Germinal center (tissue), 1 donor: ENCODE results near the gene CHD6.

Source experiments
- DNase-seq: peaks from one replicate; pipeline ENCODE4 v3.0.0; 2012; ENCODE audit warnings: mixed read lengths, low spot score

The CHD6 gene

GRCh38 chr20:41432746-41433145 is 185.4 kb downstream of the CHD6 start:
- no peak for DNase-seq

- no peak for DNase-seq
Observed at GRCh38 chr20:41428285-41428684, 189.9 kb downstream of the CHD6 start.

DNA sequence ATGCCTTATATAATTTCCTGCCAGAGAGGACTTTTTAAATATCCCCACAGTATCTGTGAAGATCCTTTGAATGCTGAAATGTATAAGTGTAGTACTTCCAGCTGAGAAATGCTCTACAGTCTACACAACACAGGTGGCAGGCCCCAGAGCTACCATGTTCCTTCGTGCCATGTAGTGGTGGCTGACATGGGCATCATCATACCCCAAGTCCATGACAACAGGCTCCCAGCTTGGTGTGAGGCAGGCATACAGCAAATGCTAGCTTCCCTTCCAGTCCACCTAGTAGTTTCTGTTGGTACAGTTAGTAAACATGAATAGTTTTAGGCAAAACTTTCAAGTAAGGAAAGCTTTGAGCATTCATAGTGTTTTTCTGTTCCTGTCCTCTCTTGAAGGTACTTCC is 190.3 kb downstream of the CHD6 start:
- no peak for DNase-seq

GRCh38 chr20:41426976-41427375 is 191.2 kb downstream of the CHD6 start:
- DNase-seq = no peak

DNA sequence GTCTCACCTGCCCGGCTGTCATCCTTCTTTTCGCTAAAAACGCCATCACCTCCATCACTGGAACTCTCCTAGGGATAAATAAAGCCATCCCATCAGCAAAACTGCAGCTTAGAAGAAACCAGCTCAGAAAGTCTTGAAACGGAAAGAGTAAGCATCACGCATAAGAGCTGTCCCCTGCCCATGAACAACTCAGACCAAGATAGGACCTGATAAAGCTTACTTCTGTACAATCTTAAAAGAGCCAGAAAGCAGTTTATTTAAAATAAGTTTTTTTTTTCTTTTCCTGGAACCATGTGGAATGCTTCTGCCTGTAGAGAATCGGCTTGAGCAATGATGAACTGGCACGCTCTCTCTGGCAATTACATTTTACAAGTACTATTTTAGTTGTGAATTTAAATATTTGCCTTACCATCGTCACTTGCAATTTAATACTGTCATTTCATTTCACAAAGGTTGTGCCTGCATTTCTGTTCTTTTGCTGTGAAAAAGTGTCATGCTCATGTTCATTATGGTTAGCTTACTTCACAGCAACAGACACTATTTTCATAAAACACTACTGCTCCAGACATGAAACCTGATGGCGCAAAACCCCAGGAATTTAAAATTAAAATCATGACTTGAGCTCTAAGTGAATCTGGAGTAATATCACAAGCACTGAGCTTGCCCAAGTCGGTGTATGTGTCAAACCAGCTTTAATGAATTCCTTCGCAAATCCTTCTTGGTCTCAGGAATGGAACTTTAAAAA is 191.9 kb downstream of the CHD6 start:
- DNase-seq = no peak

DNA sequence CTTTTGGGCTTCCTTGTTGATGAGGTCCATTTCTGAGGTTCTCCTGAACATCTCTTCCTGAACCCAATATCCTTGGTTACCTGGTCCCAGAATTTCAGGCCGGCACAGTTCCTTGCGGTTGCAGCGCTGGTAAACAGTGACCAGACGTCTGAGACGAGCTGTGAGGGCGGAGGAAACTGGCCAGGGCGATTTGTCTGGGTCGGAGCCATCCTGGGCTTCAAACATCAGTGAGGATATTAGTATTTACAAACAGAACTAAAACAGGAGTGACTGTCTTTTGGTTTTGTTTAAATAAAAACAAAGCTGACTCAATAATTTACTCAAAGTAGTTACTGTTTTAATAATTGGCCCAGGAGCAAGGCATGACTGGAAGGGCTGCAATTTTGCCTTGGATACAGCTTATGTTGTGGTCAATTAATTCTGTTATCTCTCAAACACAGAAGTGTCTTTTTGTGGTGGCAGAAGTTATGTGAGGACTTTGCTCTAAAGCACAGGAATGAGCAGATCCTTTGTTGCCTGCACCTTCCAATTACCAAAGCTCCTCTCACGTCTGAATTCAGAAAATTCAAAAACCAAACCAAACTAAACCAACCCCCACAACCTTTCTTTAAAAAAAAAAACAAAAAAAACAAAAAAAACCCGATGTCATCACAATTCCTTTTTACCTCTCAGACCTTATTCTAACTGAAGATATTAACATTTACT is 192.8 kb downstream of the CHD6 start:
- no peak for DNase-seq

DNA sequence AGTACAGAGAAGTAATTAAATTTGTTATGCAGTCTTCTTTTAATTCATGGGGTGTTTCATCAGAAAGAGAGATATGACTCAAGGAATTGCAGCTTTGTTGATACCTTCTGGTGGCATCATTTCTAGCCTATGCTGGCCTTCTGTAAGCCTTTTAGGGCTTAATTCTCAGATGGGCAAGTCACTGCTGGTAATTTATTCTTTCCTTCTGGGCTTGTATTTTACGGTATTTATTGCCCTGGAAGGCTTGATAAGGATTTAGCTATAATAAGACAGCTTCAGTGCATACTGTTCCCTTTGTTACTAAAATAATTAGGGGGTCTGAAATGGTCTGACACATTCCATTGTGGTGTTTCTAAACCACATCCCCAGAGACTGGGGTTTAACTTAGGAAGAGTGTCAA is 193.6 kb downstream of the CHD6 start:
- DNase-seq = no peak

DNA sequence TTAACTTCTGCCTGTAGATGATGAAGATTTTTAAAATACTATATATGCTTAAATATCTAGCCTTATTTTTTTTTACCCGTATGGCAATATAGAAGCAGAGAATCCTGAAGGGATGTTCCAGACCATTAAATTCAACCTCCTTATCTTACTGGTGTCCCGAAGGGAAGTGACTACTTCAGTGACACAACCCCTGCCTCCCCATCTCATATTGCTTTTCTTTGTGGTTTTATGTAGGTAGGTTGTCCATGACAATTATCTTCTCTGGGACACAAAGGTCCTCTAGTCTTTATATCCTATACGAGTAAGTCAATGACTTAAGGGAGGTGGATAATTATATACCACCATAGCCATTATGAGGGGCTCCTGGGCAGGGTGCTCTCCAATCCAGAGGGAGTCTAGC is 194.2 kb downstream of the CHD6 start:
- DNase-seq = no peak

DNA sequence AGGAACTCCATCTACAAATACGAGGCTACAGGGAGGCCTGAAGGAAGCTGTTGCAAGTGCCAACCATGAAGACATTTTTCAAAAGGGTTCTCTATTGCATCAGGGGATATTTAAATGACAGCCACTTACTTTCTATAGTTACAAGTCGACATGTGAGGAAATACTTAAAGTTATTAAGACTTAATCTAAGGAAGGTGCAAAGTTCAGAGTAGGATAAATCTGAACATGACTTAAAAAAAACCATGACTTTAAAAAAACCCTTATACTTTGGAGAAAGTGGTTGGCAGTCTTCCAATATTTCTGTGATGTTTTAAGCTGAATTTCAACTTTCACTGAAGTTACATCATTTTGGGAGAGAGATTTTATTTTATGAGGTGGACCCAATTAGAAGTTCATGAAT is 195.2 kb downstream of the CHD6 start:
- no peak for DNase-seq

DNA sequence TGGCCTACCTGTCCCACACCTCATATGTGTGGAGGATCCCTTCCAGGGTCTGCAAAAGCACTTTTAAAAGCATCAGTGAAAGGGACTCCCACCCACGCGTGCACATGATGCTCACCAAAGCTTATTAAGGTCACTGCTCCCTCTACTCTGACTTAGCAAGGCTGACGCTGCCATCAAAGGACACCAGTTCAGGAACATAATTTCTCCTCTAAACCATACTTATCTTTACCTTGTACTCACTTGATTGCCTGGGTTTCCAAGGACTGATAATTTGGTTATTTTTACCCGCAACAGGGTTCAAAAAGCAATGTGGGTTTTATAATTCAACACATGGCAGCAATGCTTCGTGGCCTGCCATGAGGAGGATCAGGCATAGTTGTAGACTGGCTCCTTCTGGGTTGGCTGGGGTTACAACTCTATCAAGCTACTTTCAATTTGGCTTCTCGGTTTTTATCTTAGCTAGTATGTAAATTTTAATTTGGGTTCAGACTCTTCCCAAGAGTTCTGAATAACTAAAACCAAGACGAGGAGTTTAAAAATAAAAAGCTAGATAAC is 199.4 kb downstream of the CHD6 start:
- no peak for DNase-seq

- DNase-seq = no peak
Observed at GRCh38 chr20:41418031-41418430, 200.1 kb downstream of the CHD6 start.

- no peak for DNase-seq
Observed at GRCh38 chr20:41415191-41415590, 203.0 kb downstream of the CHD6 start.

GRCh38 chr20:41413169-41413568 is 205.0 kb downstream of the CHD6 start:
- no peak for DNase-seq

DNA sequence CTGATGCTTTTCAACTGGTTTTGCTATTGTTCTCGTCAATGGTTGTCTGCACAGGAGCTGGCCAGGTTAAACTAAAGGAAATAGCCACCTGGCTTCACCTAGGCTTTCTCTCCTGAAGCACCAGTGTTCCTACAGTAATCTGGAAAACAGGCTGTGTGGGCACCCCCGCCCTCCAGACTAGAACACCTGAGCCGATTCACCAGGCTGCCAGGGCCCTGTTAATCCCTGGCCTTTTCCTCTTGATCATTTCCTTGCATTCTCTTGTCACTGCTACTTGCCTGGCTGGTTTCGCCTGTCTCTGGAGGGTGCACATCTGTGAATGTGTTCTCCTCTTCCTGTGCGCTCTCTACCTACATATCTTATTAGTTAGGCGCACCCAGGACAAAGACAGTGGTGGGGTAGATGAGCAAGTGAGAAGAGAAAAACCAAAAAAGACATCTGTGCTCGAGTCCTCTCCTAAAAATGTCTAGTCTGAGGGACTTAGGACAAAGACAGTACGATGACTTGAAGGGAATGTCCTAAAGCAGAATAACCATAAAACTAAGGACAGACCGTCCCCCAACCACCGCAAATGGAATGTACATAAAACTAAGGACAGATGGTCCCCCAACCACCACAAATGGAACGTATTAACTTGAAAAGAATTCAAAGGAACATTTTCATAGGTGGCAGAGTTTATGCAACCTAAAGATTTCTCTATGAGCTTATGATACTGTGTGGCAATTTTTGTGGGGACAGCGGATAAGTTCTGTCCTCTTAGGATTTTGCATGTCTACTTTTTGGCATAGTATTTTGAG is 205.7 kb downstream of the CHD6 start:
- DNase-seq = no peak

DNA sequence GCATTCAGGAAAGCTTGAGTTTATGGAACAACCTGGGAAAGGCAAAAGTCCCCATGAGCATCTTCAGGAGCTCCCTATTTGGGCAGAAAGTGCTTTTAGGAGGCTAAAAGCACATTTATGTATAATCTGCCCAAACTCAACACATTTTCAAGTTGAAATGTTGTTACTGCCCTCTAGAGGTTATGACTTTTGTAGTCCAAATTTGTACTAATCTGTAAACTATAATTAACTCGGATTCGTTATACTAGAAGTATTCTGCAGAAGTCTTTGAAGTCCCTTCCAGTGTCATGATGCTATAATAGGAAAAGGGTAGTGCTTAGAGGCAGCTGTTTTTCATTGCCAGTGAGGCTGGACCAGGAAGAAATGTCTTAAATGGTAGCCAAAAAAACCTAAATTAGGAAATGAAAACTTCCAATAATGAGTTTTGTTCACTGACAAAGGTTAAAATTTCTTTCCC is 206.8 kb downstream of the CHD6 start:
- peak; percentile 11 for DNase-seq

DNA sequence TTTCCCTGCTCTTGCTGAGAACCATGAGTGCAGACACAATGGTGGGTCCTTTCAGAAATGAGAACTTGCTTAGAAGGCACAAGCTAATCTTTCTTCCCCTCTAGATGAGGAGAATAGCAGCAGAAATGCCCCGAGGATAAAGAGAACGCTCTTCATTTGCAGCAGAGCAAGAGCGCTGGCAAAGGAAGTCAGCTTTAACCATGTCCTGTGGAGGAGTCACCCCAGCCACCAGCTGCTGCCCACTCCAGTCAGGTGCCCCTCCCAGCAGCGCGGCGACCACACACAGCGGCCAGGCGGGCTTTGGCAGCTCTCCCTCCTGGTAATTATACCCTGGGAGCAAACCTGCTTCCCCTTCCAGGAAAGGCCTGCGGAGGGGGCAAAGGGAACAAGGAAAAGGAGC is 209.2 kb downstream of the CHD6 start:
- DNase-seq = no peak

DNA sequence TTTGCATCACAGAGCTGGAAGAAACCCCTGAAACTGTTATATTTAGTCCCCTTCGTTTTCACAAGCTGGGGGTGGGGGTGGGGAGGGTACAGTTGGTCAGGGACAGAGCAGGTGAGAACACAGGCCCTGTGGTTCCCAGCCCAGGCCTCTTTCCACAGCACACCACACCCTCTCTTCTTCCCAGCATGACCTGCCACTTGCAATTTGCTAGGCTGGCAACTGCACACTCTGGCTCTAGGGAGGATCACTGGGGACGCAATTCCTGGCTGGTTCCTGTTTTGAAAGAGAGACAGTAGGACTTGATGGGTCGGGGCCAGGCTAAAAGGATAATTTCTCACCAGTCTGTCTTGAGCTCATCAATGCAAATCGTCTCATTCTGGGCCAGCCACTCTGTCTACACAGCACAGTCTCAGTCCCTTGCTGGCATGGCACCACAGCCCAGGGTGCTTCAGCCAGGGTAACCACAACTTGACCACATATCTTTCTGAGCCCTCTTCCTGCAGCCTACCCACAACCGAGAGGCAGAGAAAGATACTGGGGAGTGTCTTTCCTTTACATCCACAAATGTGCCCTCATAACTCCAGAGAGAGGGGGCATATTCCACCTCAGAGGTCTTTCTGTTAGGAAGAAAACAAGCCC is 209.9 kb downstream of the CHD6 start:
- no peak for DNase-seq

DNA sequence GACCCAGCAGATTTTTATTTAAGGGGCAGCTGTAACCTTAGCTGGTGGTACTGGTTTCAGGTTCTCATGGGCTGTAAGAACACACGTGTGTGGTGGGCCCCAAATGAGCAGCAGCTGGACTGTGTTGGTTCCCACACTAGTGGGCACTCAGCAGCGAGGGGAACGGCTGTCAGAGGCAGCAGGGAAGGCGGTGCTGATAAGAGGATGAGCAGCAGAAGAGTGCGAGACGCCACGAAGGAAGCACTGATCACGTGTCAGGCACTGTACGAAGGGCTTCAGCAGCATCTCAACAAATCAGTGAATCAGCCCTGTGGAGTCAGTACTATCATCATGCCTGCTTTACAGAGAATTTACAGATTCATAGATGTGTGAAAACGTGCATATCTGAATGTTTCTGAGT is 210.6 kb downstream of the CHD6 start:
- no peak for DNase-seq

DNA sequence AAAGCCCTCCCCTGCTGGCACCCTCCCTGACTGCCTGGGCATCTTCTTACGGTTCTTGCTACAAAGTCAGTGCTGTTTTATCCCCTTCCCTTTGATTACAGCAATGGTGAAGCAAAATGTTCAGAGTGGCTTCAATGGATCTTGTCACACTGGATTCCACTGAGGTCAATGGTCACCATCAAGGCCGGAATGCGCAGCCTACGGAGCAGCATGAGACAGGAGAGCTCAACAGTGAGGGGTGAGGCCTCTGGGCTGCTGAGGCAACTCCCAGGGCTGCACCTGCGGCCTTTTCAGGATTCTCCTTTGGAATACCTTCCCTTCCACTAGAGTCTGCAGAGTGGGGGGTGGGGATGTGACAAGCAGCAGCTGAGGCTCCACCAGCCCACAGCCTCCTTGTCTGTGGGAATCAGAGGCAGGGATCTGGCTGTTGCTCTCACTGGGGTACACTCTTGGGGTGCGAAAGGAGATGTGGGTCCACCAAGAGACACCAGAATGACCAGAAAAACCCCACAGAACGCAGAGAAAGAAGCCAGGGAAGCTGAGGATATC is 211.2 kb downstream of the CHD6 start:
- DNase-seq = no peak

- DNase-seq = no peak
Observed at GRCh38 chr20:41406353-41406752, 211.8 kb downstream of the CHD6 start.

DNA sequence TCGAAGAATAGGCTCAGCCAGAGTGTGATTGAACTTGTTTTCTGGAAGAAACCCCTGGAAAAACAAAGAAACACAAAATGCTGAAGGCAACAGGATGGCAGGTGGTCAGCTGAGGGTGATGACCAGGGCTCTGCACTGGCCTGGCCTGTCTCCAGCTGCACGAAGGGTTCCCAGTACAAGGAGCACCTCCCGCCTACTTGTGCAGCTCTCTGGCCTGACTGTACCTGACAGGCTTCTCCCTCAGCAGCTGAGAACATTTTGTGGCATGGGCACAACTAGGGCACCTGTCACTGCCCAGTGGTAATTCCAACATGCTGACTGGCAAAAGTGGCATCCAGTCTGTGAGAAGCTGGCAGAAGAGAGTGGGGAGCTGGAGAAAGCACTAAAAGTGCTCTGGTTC is 212.7 kb downstream of the CHD6 start:
- DNase-seq = no peak

DNA sequence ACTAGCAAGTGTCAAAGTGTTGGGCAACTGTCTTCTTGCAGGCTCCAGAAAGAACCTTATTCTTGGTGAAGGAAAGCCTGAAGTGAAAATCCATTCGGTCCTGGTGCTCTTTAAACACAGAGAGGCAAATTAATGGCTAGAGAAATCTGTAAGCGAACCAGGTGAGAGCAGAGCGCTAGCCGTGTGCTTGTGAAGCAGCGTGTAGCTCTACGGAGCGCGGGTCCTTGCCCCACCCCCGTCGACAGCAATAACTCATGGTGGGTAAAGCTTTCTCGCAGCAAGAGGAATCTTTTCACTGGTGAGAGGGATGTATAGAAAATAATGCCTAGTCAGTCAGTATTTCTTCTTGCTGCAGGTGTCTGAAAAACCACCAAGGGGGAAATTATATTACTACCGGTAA is 214.6 kb downstream of the CHD6 start:
- DNase-seq = no peak
